ENCODE results near the gene TMEM131L.
"Not testable (repeated sequence)": the region's sequence is repeated elsewhere in the genome, so short reads cannot be mapped to it uniquely, and the experiment has no call there.

TMEM131L gene

GRCh38 chr4:153543351-153543750 is 77.2 kb downstream of the TMEM131L start:
- Histone ChIP-seq H3K36me3 (ENCODE audit: control insufficient read depth, insufficient read depth, low read length) (no peaks in the 10 kb centered on the region), H3K4me3 (ENCODE audit: extremely low read depth, insufficient read depth, low read length, poor library complexity, severe bottlenecking) (no peak overlapping the region), H3K4me1 (ENCODE audit: control insufficient read depth, insufficient read depth, low read length, poor library complexity, severe bottlenecking) (peaks cover 6% of the 10 kb centered on the region), H3K9me3 (ENCODE audit: control insufficient read depth, low read length) (no peaks in the 10 kb centered on the region), H3K27ac (ENCODE audit: low read depth, low read length, severe bottlenecking) (no peak overlapping the region)
- 89 to 94% methylated on average over 5 to 6 of the region's 6 CpGs for WGBS, 2 experiments (ENCODE audit: insufficient coverage in 2 of 2)

- H3K36me3 ChIP-seq (ENCODE audit: control insufficient read depth, insufficient read depth, low read length): no peaks in the 10 kb centered on the region
- no peak overlapping the region for H3K27ac ChIP-seq (ENCODE audit: low read depth, low read length, severe bottlenecking)
- no peaks in the 10 kb centered on the region for H3K4me1 ChIP-seq (ENCODE audit: control insufficient read depth, insufficient read depth, low read length, poor library complexity, severe bottlenecking)
- no peak overlapping the region for H3K4me3 ChIP-seq (ENCODE audit: extremely low read depth, insufficient read depth, low read length, poor library complexity, severe bottlenecking)
- WGBS, 2 experiments (ENCODE audit: insufficient coverage in 2 of 2): 94 to 97% methylated on average over 5 of the region's 8 CpGs
- H3K9me3 ChIP-seq (ENCODE audit: control insufficient read depth, low read length): no peaks in the 10 kb centered on the region
These were observed 79.7 kb downstream of the TMEM131L start for GRCh38 chr4:153545822-153546221.

GRCh38 chr4:153546280-153546679 is 80.1 kb downstream of the TMEM131L start:
- H3K4me3 ChIP-seq (ENCODE audit: extremely low read depth, insufficient read depth, low read length, poor library complexity, severe bottlenecking): no peak overlapping the region
- H3K4me1 ChIP-seq (ENCODE audit: control insufficient read depth, insufficient read depth, low read length, poor library complexity, severe bottlenecking): no peaks in the 10 kb centered on the region
- H3K36me3 ChIP-seq (ENCODE audit: control insufficient read depth, insufficient read depth, low read length): no peaks in the 10 kb centered on the region
- 95 to 100% methylated on average over 2 to 3 of the region's 3 CpGs for WGBS, 2 experiments (ENCODE audit: insufficient coverage in 2 of 2)
- H3K27ac ChIP-seq (ENCODE audit: low read depth, low read length, severe bottlenecking): no peak overlapping the region
- H3K9me3 ChIP-seq (ENCODE audit: control insufficient read depth, low read length): no peaks in the 10 kb centered on the region

- 92 to 96% methylated on average over 3 to 4 of the region's 5 CpGs for WGBS, 2 experiments (ENCODE audit: insufficient coverage in 2 of 2)
- Histone ChIP-seq H3K4me3 (ENCODE audit: extremely low read depth, insufficient read depth, low read length, poor library complexity, severe bottlenecking) (no peak overlapping the region), H3K9me3 (ENCODE audit: control insufficient read depth, low read length) (no peaks in the 10 kb centered on the region), H3K27ac (ENCODE audit: low read depth, low read length, severe bottlenecking) (no peak overlapping the region), H3K4me1 (ENCODE audit: control insufficient read depth, insufficient read depth, low read length, poor library complexity, severe bottlenecking) (no peaks in the 10 kb centered on the region), H3K36me3 (ENCODE audit: control insufficient read depth, insufficient read depth, low read length) (no peaks in the 10 kb centered on the region)
These were observed 81.4 kb downstream of the TMEM131L start for GRCh38 chr4:153547520-153547919.

- not testable (repeated sequence) for H3K4me1 ChIP-seq (ENCODE audit: control insufficient read depth, insufficient read depth, low read length, poor library complexity, severe bottlenecking); H3K27ac ChIP-seq (ENCODE audit: low read depth, low read length, severe bottlenecking); H3K36me3 ChIP-seq (ENCODE audit: control insufficient read depth, insufficient read depth, low read length); H3K4me3 ChIP-seq (ENCODE audit: extremely low read depth, insufficient read depth, low read length, poor library complexity, severe bottlenecking); H3K9me3 ChIP-seq (ENCODE audit: control insufficient read depth, low read length)
- WGBS, 2 experiments (ENCODE audit: insufficient coverage in 2 of 2): 95 to 100% methylated on average over 1 to 3 of the region's 3 CpGs
These were observed 82.7 kb downstream of the TMEM131L start for GRCh38 chr4:153548907-153549306.

GRCh38 chr4:153549405-153549804 is 83.2 kb downstream of the TMEM131L start:
- no peak overlapping the region for H3K4me3 ChIP-seq (ENCODE audit: extremely low read depth, insufficient read depth, low read length, poor library complexity, severe bottlenecking)
- WGBS, 2 experiments (ENCODE audit: insufficient coverage in 2 of 2): no CpG with 5 or more reads among the region's 1 CpG
- H3K36me3 ChIP-seq (ENCODE audit: control insufficient read depth, insufficient read depth, low read length): no peaks in the 10 kb centered on the region
- H3K4me1 ChIP-seq (ENCODE audit: control insufficient read depth, insufficient read depth, low read length, poor library complexity, severe bottlenecking): no peaks in the 10 kb centered on the region
- H3K9me3 ChIP-seq (ENCODE audit: control insufficient read depth, low read length): no peaks in the 10 kb centered on the region
- H3K27ac ChIP-seq (ENCODE audit: low read depth, low read length, severe bottlenecking): no peak overlapping the region

- no peak overlapping the region for H3K27ac ChIP-seq (ENCODE audit: low read depth, low read length, severe bottlenecking)
- no peak overlapping the region for H3K4me3 ChIP-seq (ENCODE audit: extremely low read depth, insufficient read depth, low read length, poor library complexity, severe bottlenecking)
- 100% methylated on average over 1 to 2 of the region's 6 CpGs for WGBS, 2 experiments (ENCODE audit: insufficient coverage in 2 of 2)
- H3K36me3 ChIP-seq (ENCODE audit: control insufficient read depth, insufficient read depth, low read length): peaks cover 9% of the 10 kb centered on the region
- no peaks in the 10 kb centered on the region for H3K4me1 ChIP-seq (ENCODE audit: control insufficient read depth, insufficient read depth, low read length, poor library complexity, severe bottlenecking)
- no peaks in the 10 kb centered on the region for H3K9me3 ChIP-seq (ENCODE audit: control insufficient read depth, low read length)
These were observed 87.1 kb downstream of the TMEM131L start for GRCh38 chr4:153553155-153553818.

- H3K9me3 ChIP-seq (ENCODE audit: control insufficient read depth, low read length): no peaks in the 10 kb centered on the region
- no peak overlapping the region for H3K27ac ChIP-seq (ENCODE audit: low read depth, low read length, severe bottlenecking)
These were observed 87.6 kb downstream of the TMEM131L start for GRCh38 chr4:153553819-153554170.

GRCh38 chr4:153555730-153556434 is 89.7 kb downstream of the TMEM131L start:
- H3K36me3 ChIP-seq (ENCODE audit: control insufficient read depth, insufficient read depth, low read length): peaks cover 18% of the 10 kb centered on the region
- no peak overlapping the region for H3K27ac ChIP-seq (ENCODE audit: low read depth, low read length, severe bottlenecking)
- no peak overlapping the region for H3K4me3 ChIP-seq (ENCODE audit: extremely low read depth, insufficient read depth, low read length, poor library complexity, severe bottlenecking)
- H3K4me1 ChIP-seq (ENCODE audit: control insufficient read depth, insufficient read depth, low read length, poor library complexity, severe bottlenecking): no peaks in the 10 kb centered on the region
- H3K9me3 ChIP-seq (ENCODE audit: control insufficient read depth, low read length): no peaks in the 10 kb centered on the region
- 81 to 95% methylated on average over 2 to 4 of the region's 5 CpGs for WGBS, 2 experiments (ENCODE audit: insufficient coverage in 2 of 2)

More at GRCh38 chr4:153553819-153554170, 87.6 kb downstream of the TMEM131L start:
- Histone ChIP-seq H3K4me1 (ENCODE audit: control insufficient read depth, insufficient read depth, low read length, poor library complexity, severe bottlenecking) (no peaks in the 10 kb centered on the region), H3K4me3 (ENCODE audit: extremely low read depth, insufficient read depth, low read length, poor library complexity, severe bottlenecking) (no peak overlapping the region), H3K36me3 (ENCODE audit: control insufficient read depth, insufficient read depth, low read length) (peaks cover 9% of the 10 kb centered on the region)

- no peaks in the 10 kb centered on the region for H3K4me1 ChIP-seq (ENCODE audit: control insufficient read depth, insufficient read depth, low read length, poor library complexity, severe bottlenecking)
- 83 to 100% methylated on average over 1 of the region's 3 CpGs for WGBS, 2 experiments (ENCODE audit: insufficient coverage in 2 of 2)
- H3K4me3 ChIP-seq (ENCODE audit: extremely low read depth, insufficient read depth, low read length, poor library complexity, severe bottlenecking): no peak overlapping the region
- H3K27ac ChIP-seq (ENCODE audit: low read depth, low read length, severe bottlenecking): no peak overlapping the region
- no peaks in the 10 kb centered on the region for H3K9me3 ChIP-seq (ENCODE audit: control insufficient read depth, low read length)
- H3K36me3 ChIP-seq (ENCODE audit: control insufficient read depth, insufficient read depth, low read length): peaks cover 21% of the 10 kb centered on the region
These were observed 90.3 kb downstream of the TMEM131L start for GRCh38 chr4:153556435-153556815.

GRCh38 chr4:153560908-153561307 is 94.7 kb downstream of the TMEM131L start:
- no peak overlapping the region for H3K27ac ChIP-seq (ENCODE audit: low read depth, low read length, severe bottlenecking)
- no peak overlapping the region for H3K4me3 ChIP-seq (ENCODE audit: extremely low read depth, insufficient read depth, low read length, poor library complexity, severe bottlenecking)
- WGBS, 2 experiments (ENCODE audit: insufficient coverage in 2 of 2): 89% methylated on average over 1 of the region's 1 CpG; no CpG with 5 or more reads in 1 of the 2 experiments
- peaks cover 21% of the 10 kb centered on the region for H3K36me3 ChIP-seq (ENCODE audit: control insufficient read depth, insufficient read depth, low read length)
- no peaks in the 10 kb centered on the region for H3K4me1 ChIP-seq (ENCODE audit: control insufficient read depth, insufficient read depth, low read length, poor library complexity, severe bottlenecking)
- H3K9me3 ChIP-seq (ENCODE audit: control insufficient read depth, low read length): no peaks in the 10 kb centered on the region

All from mesodermal cell (in vitro differentiated cells).